Activated CD4-positive, alpha-beta T cell treated with anti-CD3 and anti-CD28 coated beads, Interleukin-2, Interleukin-4, amounts not matched to agents 100 ng/mL and 50 ng/mL, durations not matched to agents 16 hours and 8 hours (primary cell): ENCODE measurements around the gene DCDC2B.
"Not testable (repeated sequence)": the region's sequence is repeated elsewhere in the genome, so short reads cannot be mapped to it uniquely, and the experiment has no call there.

Source experiments
- DNase-seq: peaks from one replicate; pipeline ENCODE4 v3.0.0-alpha.2; 2020; ENCODE audit warnings: low spot score

The DCDC2B gene

DNA sequence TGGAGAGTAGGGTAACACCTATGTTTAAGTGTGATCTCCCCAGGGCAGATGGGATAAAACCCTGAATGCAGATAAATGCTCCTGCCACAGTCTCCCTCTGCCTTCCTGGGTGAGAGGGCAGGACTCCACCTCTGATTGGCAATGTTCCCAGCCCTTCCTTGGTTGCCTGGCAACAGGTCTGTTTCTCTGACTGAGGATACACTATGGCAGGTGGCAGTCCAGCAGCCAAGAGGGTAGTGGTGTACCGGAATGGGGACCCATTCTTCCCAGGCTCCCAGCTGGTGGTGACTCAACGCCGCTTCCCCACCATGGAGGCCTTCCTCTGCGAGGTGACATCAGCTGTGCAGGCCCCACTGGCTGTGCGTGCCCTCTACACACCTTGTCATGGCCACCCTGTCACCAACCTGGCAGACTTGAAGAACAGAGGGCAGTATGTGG, at the start of gene DCDC2B:
DCDC2B (plus strand) TSS at position 199 of the 438 bp plus-strand sequence; CDS start at position 204, 5 bp downstream.
- DNase-seq: no peak

DNA sequence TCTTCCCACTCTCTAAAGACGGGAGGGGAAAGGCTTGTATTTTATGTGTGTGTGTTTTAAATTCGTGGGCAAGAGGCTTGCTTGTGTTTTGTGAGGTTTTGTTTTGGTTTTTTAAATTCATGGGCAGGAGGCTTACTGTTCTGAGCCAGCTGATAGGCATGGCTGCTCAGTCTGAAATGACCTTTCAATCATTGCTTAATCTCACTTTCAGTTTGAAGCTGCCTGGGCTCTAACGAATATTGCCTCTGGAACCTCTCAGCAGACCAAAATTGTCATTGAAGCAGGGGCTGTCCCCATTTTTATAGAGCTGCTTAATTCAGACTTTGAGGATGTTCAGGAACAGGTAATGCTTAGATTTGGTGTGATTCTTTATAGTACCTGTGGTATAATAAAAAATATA, 49.7 kb upstream of the DCDC2B start:
- no peak for DNase-seq

- no peak for DNase-seq
These were observed 45.5 kb upstream of the DCDC2B start for GRCh38 chr1:32163405-32163804.

DNA sequence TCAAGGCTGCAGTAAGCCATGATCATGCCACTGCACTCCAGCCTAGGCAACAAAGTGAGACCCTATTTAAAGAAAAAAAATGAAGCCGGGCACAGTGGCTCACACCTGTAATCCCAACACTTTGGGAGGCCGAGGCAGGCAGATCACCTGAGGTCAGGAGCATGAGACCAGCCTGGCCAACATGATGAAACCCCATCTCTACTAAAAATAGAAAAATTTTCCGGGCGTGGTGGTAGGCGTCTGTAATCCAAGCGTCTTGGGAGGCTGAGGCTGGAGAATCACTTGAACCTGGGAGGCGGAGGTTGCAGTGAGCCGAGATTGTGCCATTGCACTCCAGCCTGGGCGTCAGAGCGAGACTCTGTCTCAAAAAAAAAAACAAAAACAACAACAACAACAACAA, 43.3 kb upstream of the DCDC2B start:
- DNase-seq: not testable (repeated sequence)

DNA sequence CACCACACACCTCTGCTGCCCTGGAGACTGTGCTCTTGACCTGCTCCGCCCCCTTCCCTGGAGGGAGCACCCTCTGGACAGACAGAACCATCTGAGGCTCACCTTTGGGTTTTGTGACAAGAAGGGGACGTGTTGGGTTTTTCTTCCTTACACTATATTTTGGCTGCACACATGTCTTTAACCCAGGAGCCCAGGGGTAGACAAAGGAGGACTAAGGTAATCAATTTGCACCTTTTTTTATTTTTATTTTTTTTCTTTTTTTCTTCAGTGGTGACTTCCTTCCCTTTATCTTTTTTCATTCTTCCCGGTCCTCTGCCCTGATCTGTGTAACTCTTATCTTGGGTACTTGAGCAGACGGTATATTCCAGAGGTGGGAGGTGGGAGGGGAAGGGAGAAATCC, 37.9 kb upstream of the DCDC2B start:
- no peak for DNase-seq

GRCh38 chr1:32172621-32173245, 36.2 kb upstream of the DCDC2B start:
- DNase-seq: no peak

- no peak for DNase-seq
These were observed 30.3 kb upstream of the DCDC2B start for GRCh38 chr1:32178380-32179192.

DNA sequence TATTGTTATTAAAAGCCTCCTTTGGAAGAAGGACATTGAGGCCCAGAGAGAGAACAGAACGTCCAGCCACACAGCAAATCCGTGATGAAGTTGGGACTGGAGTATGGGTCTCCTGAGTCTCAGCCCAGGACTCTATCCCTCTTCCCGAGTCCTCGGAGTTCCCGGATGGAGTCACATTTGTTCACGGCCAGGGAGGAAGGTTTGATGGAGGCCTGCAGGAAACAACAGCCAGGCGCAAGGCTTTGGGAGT, 29.8 kb upstream of the DCDC2B start:
- no peak for DNase-seq

DNA sequence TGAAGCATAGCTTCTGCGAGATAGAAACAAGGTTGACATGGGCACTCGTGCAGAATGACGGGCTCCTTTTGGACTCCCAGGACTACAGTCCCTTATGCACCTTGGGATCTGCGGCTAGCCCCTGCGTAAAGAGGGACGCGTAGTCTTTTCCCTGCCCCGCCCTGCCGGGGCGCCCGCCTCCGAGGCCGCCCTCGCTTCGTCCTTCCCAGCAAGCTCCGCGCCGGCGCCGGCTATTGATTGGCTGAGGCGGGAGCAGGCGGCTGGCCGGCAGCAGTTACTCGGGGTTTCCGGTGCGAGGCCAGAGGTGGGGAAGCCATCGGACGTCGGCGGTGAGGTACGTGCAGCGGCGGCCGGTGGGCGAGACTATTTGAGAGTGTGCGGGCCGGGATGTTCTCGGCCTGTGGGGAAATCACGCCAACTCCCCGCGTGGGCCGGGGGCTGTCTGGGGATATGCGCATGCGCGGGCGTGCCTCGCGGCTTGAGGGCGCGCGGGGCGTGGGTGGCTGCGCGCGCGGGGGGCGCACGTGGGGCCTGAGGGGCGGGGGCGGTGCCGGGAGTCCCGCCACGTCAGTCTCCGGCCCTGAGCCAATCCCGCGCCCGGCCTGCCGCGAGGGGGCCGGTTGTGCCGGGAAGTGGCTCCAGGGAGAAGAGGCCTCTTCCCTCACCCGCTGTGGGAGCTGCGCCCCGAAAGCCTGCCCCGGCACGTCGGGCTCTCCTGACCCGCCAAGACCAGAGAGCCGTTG, 29.3 kb upstream of the DCDC2B start, which contains the start of gene TXLNA:
TXLNA (plus strand) TSS at position 233 of the 743 bp plus-strand sequence. CDS start 671 bp downstream, outside the sequence.
- peak; percentile 95 for DNase-seq

DNA sequence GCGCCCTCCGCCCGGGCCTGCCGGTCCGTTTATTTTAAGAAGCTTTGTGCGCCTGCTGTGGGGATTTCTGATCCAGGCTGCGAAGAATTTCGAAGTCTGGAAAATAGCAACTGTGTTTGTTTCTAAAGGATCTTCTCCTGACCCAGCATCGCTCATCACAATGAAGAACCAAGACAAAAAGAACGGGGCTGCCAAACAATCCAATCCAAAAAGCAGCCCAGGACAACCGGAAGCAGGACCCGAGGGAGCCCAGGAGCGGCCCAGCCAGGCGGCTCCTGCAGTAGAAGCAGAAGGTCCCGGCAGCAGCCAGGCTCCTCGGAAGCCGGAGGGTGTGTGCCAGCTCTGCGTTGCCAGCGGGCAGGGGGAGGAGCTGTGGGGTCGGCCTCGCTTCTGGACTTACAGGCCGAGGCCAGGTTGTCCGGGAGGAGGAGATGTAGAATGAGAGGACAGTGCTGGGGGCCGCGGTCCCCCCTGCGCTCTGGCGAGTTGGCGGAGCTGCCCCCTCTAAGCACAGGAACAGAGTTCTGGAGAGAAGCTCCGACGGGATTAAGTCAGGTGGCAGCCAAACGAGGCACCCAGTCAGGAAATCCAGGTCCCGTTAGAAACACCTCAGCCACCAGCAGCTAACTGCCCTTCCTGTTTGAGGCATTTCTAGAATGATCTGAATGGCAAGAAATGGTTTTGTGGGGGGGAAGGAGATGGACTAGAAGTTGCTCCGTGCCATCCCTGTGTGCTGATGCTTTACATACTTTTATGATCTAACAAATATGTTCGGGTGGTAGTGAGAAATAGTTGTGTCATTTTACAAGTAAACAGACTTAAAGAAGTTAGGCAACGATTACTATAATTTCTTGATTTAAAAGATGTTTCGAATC, 28.5 kb upstream of the DCDC2B start:
- DNase-seq: peak; percentile 69

GRCh38 chr1:32181065-32181464, 27.8 kb upstream of the DCDC2B start:
- no peak for DNase-seq

DNA sequence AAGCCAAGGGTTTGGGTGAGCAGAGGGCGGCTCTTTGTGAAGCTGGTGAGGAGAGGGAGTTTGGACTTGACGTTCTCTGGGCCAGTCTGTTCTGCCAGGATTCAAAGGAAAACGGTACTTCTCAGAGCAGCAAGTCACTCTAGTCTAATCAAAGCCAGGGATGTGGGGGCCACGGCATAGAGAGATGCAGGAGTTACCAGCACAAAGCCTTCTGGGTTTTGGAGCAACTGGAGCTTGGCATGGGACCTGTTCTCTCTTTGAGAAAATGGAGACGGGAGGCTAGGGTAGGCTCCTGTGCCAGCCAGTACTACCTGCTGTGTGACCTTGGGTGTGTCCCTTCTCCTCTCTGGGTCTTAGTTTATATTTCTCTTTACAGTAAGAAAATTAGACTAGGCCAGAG, 27.3 kb upstream of the DCDC2B start:
- no peak for DNase-seq

DNA sequence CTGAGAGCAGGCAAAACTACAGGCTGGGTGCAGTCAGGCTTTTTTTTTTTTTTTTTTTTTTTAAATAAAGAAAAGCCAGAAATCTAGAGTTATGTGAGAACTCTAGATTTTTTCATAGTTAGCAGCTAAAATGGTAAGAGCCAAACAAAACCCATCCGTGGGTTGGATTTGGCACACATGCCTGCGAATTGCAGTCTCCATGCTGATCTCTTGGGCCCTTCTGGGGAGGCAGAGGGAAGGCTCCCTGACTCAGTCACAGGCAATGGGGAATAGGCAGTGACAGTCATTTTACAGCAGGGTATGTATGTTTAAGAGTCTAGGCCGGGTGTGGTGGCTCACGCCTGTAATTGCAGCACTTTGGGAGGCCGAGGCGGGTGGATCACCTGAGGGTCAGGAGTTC, 26.8 kb upstream of the DCDC2B start:
- no peak for DNase-seq

DNA sequence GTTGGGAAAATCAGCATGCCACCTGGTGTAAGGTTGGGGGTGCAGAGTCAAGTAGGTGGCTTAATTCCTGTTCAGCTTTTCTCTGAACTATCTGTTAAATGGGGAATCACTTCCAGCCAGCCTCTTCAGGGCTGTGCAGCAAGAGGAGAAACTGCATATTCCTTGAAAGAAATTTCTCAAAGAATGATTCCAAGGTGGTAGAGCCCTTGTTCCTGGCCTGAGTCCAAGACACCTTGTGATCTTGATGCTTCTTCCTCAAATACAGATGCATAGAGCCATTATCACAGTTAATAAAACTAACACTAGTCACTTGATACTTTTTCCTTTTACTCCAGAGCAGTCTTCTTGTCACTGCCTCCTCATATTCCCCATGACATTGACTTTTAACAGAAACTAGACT, 24.2 kb upstream of the DCDC2B start:
- no peak for DNase-seq

- no peak for DNase-seq
These were observed 22.8 kb upstream of the DCDC2B start for GRCh38 chr1:32186077-32186476.

DNA sequence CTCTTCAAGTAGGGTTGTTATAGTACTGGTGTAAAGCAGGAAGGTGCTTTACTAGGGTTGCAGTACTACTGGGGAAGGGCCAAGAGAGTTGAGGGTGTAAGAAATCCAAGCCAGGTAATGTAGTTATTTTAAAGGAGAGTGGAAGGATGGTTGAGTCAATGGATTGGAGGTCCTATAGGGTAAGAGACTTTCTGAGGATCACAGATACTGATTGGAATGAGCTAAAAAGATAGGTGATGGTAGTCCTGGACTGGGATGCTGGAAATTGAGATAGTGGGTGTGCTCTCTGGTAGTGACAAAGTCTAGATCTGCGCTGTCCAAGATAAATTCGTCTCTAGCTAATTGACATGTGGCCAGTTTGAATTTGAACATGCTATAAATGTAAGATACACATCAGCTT, 22.4 kb upstream of the DCDC2B start:
- DNase-seq: no peak

- DNase-seq: no peak
These were observed 21.0 kb upstream of the DCDC2B start for GRCh38 chr1:32187850-32188249.

DNA sequence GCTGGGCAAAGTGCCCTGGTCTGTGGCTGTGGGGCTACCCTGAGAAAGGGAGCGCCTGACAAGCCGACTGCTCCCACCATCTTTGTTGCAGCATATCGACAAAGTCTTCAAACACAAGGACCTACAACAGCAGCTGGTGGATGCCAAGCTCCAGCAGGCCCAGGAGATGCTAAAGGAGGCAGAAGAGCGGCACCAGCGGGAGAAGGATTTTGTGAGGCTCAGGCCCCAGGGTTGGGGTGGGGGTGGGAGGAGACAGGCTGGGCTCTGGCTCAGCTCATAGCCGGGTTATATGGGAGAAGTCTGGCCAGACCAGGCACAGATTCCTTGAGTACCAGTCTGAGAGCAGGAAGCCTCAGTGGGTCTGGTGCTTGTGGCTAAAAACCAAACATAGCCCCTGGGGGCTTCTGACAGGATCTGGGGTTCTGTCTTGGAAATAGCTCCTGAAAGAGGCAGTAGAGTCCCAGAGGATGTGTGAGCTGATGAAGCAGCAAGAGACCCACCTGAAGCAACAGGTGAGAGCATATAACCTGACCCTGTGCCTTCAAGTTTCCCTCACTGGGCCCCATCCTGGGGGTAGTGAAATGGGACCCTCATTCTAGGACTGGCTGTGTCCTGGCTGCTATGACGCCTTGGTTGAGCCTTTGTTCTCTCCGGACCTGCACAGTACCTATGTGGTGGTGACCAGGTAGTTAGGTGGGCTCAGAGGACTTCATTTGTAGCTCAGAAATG, 16.5 kb upstream of the DCDC2B start:
- no peak for DNase-seq

DNA sequence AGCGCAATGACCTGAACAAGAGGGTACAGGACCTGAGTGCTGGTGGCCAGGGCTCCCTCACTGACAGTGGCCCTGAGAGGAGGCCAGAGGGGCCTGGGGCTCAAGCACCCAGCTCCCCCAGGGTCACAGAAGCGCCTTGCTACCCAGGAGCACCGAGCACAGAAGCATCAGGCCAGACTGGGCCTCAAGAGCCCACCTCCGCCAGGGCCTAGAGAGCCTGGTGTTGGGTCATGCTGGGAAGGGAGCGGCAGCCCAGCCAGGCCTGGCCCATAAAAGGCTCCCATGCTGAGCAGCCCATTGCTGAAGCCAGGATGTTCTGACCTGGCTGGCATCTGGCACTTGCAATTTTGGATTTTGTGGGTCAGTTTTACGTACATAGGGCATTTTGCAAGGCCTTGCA, 13.9 kb upstream of the DCDC2B start:
- no peak for DNase-seq

DNA sequence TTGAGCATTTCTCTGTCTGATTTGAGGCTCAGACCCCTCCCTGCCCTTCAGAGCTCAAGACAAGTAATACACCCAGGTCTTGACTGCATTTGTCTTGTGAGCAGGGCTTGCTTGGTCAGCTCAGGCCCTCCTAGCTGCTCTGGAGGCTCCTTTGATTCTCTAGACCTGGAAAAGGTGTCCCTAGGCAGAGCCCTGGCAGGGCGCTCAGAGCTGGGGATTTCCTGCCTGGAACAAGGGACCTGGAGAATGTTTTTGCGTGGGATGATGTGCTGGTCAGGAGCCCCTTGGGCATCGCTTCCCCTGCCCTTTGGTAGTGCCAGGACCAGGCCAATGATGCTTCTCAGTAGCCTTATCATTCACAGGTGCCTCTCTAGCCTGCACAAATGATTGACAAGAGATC, 13.4 kb upstream of the DCDC2B start:
- no peak for DNase-seq
